H9 (cell line): ENCODE measurements around the gene FBXO40. TPM values are rescaled to one million over a fixed set of nuclear protein-coding genes. Genes with fewer than 3 reads are reported as not detected.

Experiments
- DNase-seq: peaks from one replicate; pipeline ENCODE4 v3.0.0-alpha.2; 2017
- H2AFZ ChIP-seq: one replicate; pipeline ENCODE4 v1.6.1; 2013; ENCODE audit warnings: mild to moderate bottlenecking, low read length, control low read depth, moderate library complexity
- H2AK5ac ChIP-seq: 2 replicates; pipeline ENCODE4 v1.6.1; 2013; ENCODE audit warnings: low read length, control low read depth, mixed read lengths; ENCODE audit not compliant: insufficient read length
- H2BK120ac ChIP-seq: one replicate; pipeline ENCODE4 v1.6.1; 2013; ENCODE audit warnings: low read depth, mild to moderate bottlenecking, low read length, control low read depth, inconsistent platforms; ENCODE audit not compliant: poor library complexity, severe bottlenecking
- H2BK12ac ChIP-seq: 2 replicates; pipeline ENCODE4 v1.6.1; 2013; ENCODE audit warnings: low read length, control low read depth, mixed read lengths, low read depth; ENCODE audit not compliant: insufficient read length
- H2BK15ac ChIP-seq: 2 replicates; pipeline ENCODE4 v1.6.1; 2013; ENCODE audit warnings: low read depth, low read length, control low read depth
- H2BK20ac ChIP-seq: one replicate; pipeline ENCODE4 v1.6.1; 2013; ENCODE audit warnings: low read depth, mild to moderate bottlenecking, low read length, control low read depth, inconsistent platforms; ENCODE audit not compliant: poor library complexity, severe bottlenecking
- H2BK5ac ChIP-seq: 2 replicates; pipeline ENCODE4 v1.6.1; 2013; ENCODE audit warnings: low read length, control low read depth, mixed read lengths; ENCODE audit not compliant: insufficient read length
- H3K14ac ChIP-seq: 2 replicates; pipeline ENCODE4 v1.6.1; 2013; ENCODE audit warnings: low read length, control low read depth; ENCODE audit not compliant: insufficient read depth
- H3K18ac ChIP-seq: 2 replicates; pipeline ENCODE4 v1.6.1; 2013; ENCODE audit warnings: low read depth, mild to moderate bottlenecking, mixed read lengths, low read length, control low read depth; ENCODE audit not compliant: insufficient read length
- H3K23ac ChIP-seq: 2 replicates; pipeline ENCODE4 v1.6.1; 2013; ENCODE audit warnings: low read length, control low read depth, mixed read lengths, low read depth; ENCODE audit not compliant: insufficient read length
- H3K23me2 ChIP-seq: 2 replicates; pipeline ENCODE4 v1.6.1; 2013; ENCODE audit warnings: low read depth, mild to moderate bottlenecking, mixed read lengths, low read length, control low read depth; ENCODE audit not compliant: insufficient read length, poor library complexity, severe bottlenecking
- H3K27ac ChIP-seq: 2 replicates; pipeline ENCODE4 v1.5.1; 2013; ENCODE audit warnings: low read length, control low read depth, mixed read lengths, low read depth; ENCODE audit not compliant: insufficient read length
- H3K27me3 ChIP-seq: 2 replicates; pipeline ENCODE4 v1.6.1; 2013; ENCODE audit warnings: low read length, control low read depth, inconsistent platforms; ENCODE audit not compliant: insufficient read depth
- H3K4ac ChIP-seq: 2 replicates; pipeline ENCODE4 v1.6.1; 2013; ENCODE audit warnings: low read depth, mild to moderate bottlenecking, control low read depth, inconsistent platforms, low read length, moderate library complexity
- H3K4me1 ChIP-seq: 2 replicates; pipeline ENCODE4 v1.6.1; 2013; ENCODE audit warnings: low read length, control low read depth, inconsistent platforms; ENCODE audit not compliant: insufficient read depth
- H3K4me2 ChIP-seq: 2 replicates; pipeline ENCODE4 v1.6.1; 2013; ENCODE audit warnings: low read length, control low read depth, mixed read lengths; ENCODE audit not compliant: insufficient read length, insufficient read depth
- H3K56ac ChIP-seq: 2 replicates; pipeline ENCODE4 v1.6.1; 2013; ENCODE audit warnings: low read depth, mild to moderate bottlenecking, mixed read lengths, low read length, control low read depth; ENCODE audit not compliant: insufficient read length
- H3K79me1 ChIP-seq: 2 replicates; pipeline ENCODE4 v1.6.1; 2013; ENCODE audit warnings: low read depth, mild to moderate bottlenecking, moderate library complexity, low read length, control low read depth, inconsistent platforms; ENCODE audit not compliant: insufficient read depth, poor library complexity, severe bottlenecking
- H3K79me2 ChIP-seq: 2 replicates; pipeline ENCODE4 v1.6.1; 2013; ENCODE audit warnings: low read length, control low read depth, inconsistent platforms; ENCODE audit not compliant: insufficient read depth
- H3K9ac ChIP-seq: 2 replicates; pipeline ENCODE4 v1.6.1; 2013; ENCODE audit warnings: low read length, control low read depth, mixed read lengths; ENCODE audit not compliant: insufficient read length; ENCODE audit errors: extremely low read depth
- H3K9me3 ChIP-seq: one replicate; pipeline ENCODE4 v1.6.1; 2013; ENCODE audit warnings: low read depth, low read length, inconsistent platforms; ENCODE audit not compliant: control insufficient read depth
- H3T11ph ChIP-seq: one replicate; pipeline ENCODE4 v1.6.1; 2013; ENCODE audit warnings: mild to moderate bottlenecking, low read length, control low read depth, inconsistent platforms
- H4K20me1 ChIP-seq: one replicate; pipeline ENCODE4 v1.6.1; 2013; ENCODE audit not compliant: control insufficient read depth, insufficient read length, insufficient read depth
- H4K5ac ChIP-seq: 2 replicates; pipeline ENCODE4 v1.6.1; 2013; ENCODE audit warnings: low read depth, mild to moderate bottlenecking, mixed read lengths, low read length, control low read depth; ENCODE audit not compliant: insufficient read length
- H4K8ac ChIP-seq: replicated peaks from 2 replicates; pipeline ENCODE4 v1.6.1; 2013; ENCODE audit warnings: low read length, control low read depth, mixed read lengths, low read depth; ENCODE audit not compliant: insufficient read length
- H4K91ac ChIP-seq: 2 replicates; pipeline ENCODE4 v1.6.1; 2013; ENCODE audit warnings: low read depth, mild to moderate bottlenecking, moderate library complexity, mixed read lengths, low read length, control low read depth; ENCODE audit not compliant: insufficient read length
- H3K27ac Mint-ChIP-seq, 3 experiments: 2 replicates in 2 of 3; 3 replicates in 1 of 3; pipeline ENCODE4 v1.8.0; 2020 to 2021; ENCODE audit warnings: mixed read lengths in 3 of 3, mild to moderate bottlenecking in 1 of 3, moderate library complexity in 1 of 3
- H3K27me3 Mint-ChIP-seq: 2 replicates; pipeline ENCODE4 v1.8.0; 2021; ENCODE audit warnings: low read depth, mild to moderate bottlenecking, moderate library complexity, mixed read lengths
- H3K36me3 Mint-ChIP-seq, 3 experiments: 2 replicates in 2 of 3; 3 replicates in 1 of 3; pipeline ENCODE4 v1.8.0; 2020 to 2021; ENCODE audit warnings: low read depth in 3 of 3, mixed read lengths in 3 of 3; ENCODE audit not compliant: insufficient read depth in 1 of 3
- H3K4me1 Mint-ChIP-seq, 2 experiments: 2 replicates each; pipeline ENCODE4 v1.8.0; 2020; ENCODE audit warnings: mixed read lengths in 2 of 2
- H3K4me3 Mint-ChIP-seq, 2 experiments: 2 replicates in 1 of 2; 3 replicates in 1 of 2; pipeline ENCODE4 v1.8.0; 2020 to 2021; ENCODE audit warnings: mild to moderate bottlenecking in 2 of 2, mixed read lengths in 2 of 2, moderate library complexity in 1 of 2
- H3K9me3 Mint-ChIP-seq, 2 experiments: 2 replicates in 1 of 2; 3 replicates in 1 of 2; pipeline ENCODE4 v1.8.0; 2020; ENCODE audit warnings: mild to moderate bottlenecking in 2 of 2, mixed read lengths in 2 of 2, moderate library complexity in 1 of 2
- WGBS: extraction: QIAGEN DNeasy Blood & Tissue Kit; methylation state at CpG from one replicate; pipeline ENCODE4 v1.1.7; 2013; ENCODE audit warnings: missing lambda C conversion rate, low lambda C conversion rate, mixed read lengths; ENCODE audit not compliant: insufficient read length; ENCODE audit errors: extremely low coverage; 5-methylcytosine and 5-hydroxymethylcytosine counted together
- total RNA-seq: library from RNA; stranded (reverse); gene quantifications from 2 replicates; pipeline ENCODE4 v1.2.1, GENCODE V29; 2021
- TF ChIP-seq, protein P1 (sequence below): fragments of 200-600 bp; sonication (generic); conservative IDR thresholded peaks from 3 replicates; pipeline ENCODE4 v1.8.0; 2021; ENCODE audit warnings: antibody characterized with exemption, mild to moderate bottlenecking

Gene FBXO40
- total RNA-seq, 1 experiment from 2014 or later: 0.04 TPM

DNA sequence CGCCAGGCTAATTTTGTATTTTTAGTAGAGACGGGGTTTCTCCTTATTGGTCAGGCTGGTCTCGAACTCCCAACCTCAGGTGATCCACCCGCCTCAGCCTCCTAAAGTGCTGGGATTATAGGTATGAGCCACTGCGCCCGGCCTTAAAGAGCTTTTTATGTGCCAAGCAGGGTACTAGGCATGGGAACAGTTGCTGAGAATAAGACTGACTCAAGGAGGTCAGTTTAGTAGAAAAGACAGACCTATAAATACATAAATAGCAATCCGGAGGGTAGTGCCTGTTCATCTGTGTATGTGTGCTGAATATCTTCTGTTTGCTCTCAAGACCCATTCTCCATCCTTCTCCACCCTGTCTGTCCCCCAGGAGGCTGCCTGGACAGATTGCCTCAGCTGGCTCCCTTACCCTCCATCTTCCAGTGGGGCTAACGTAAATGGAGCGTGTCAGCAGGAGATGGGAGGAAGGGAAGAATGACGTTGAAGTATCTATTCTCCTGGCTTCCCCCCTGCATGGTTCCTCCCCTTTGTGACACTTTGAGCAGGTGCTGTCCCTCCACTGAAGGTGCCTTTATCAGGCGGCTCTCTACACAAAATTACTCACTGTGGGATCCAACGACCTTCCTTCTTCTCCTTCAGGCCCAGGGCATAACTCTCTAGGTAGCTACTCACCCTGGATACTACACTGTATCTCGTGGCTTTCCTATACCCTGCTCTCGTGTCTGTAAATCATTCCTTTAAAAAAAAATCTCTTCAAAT lies 31.1 kb downstream of the FBXO40 start:
- H2AFZ ChIP-seq: no peak overlapping the region
- no peak overlapping the region for H3K18ac ChIP-seq
- no peaks in the 10 kb centered on the region for H4K20me1 ChIP-seq
- no peak overlapping the region for H3K23ac ChIP-seq
- no peak for DNase-seq
- no peak overlapping the region for H2AK5ac ChIP-seq
- whole genome bisulfite sequencing: no CpG with 5 or more reads among the region's 14 CpGs
- no peak overlapping the region for H4K91ac ChIP-seq
- H3K23me2 ChIP-seq: no peaks in the 10 kb centered on the region
- no peak overlapping the region for H2BK15ac ChIP-seq
- H3K4me1 Mint-ChIP-seq: peaks cover 21 to 22% of the 10 kb centered on the region in 2 experiments
- no peaks in the 10 kb centered on the region for H3K9me3 Mint-ChIP-seq
- H3K36me3 Mint-ChIP-seq: no peaks in the 10 kb centered on the region
- TF ChIP-seq, protein P1, sequence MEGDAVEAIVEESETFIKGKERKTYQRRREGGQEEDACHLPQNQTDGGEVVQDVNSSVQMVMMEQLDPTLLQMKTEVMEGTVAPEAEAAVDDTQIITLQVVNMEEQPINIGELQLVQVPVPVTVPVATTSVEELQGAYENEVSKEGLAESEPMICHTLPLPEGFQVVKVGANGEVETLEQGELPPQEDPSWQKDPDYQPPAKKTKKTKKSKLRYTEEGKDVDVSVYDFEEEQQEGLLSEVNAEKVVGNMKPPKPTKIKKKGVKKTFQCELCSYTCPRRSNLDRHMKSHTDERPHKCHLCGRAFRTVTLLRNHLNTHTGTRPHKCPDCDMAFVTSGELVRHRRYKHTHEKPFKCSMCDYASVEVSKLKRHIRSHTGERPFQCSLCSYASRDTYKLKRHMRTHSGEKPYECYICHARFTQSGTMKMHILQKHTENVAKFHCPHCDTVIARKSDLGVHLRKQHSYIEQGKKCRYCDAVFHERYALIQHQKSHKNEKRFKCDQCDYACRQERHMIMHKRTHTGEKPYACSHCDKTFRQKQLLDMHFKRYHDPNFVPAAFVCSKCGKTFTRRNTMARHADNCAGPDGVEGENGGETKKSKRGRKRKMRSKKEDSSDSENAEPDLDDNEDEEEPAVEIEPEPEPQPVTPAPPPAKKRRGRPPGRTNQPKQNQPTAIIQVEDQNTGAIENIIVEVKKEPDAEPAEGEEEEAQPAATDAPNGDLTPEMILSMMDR: no peak
- H3K4me2 ChIP-seq: no peak overlapping the region
- H3K27ac ChIP-seq: no peak overlapping the region
- no peak overlapping the region for H3K14ac ChIP-seq
- no peaks in the 10 kb centered on the region for H3K79me2 ChIP-seq
- no peaks in the 10 kb centered on the region for H3K27me3 ChIP-seq
- H3K27ac Mint-ChIP-seq: peak overlapping the region in 2 of 3 experiments; percentile 17 to 47; a peak in 3 of 7 replicates
- no peak overlapping the region for H2BK20ac ChIP-seq
- no peaks in the 10 kb centered on the region for H3K9me3 ChIP-seq
- H3K4ac ChIP-seq: no peak overlapping the region
- H3K9ac ChIP-seq: no peak overlapping the region
- H2BK12ac ChIP-seq: no peak overlapping the region
- H3K4me3 Mint-ChIP-seq: no peak overlapping the region
- H2BK5ac ChIP-seq: no peak overlapping the region
- no peaks in the 10 kb centered on the region; the same call in 1 of the 2 replicates for H3K27me3 Mint-ChIP-seq
- peaks cover 8% of the 10 kb centered on the region for H3K4me1 ChIP-seq
- no peaks in the 10 kb centered on the region for H3K79me1 ChIP-seq
- no peak overlapping the region for H3T11ph ChIP-seq
- no peak overlapping the region for H4K8ac ChIP-seq
- no peak overlapping the region for H2BK120ac ChIP-seq
- H3K56ac ChIP-seq: no peak overlapping the region
- H4K5ac ChIP-seq: no peak overlapping the region
